Keratinocyte (primary cell): ENCODE results near the gene PMIS2. TPM values are rescaled to one million over a fixed set of nuclear protein-coding genes. Genes with fewer than 3 reads are reported as not detected.

ENCODE experiments used
- DNase-seq: peaks from one replicate; pipeline ENCODE4 v3.0.0-alpha.2; 2011; ENCODE audit warnings: low read depth, missing footprints, low spot score
- FAIRE-seq: peaks from 2 replicates; lab custom pipeline; 2011; peaks lifted over from hg19 to GRCh38; lab: Jason Lieb, UNC
- H2AFZ ChIP-seq: 2 replicates; pipeline ENCODE4 v1.6.0; 2012; ENCODE audit warnings: low read length, control low read depth, inconsistent platforms; ENCODE audit not compliant: control insufficient read depth
- H3K27ac ChIP-seq: 2 replicates; pipeline ENCODE4 v1.5.1; 2011; ENCODE audit warnings: low read length; ENCODE audit not compliant: control insufficient read depth, insufficient read depth
- H3K27me3 ChIP-seq: 3 replicates; pipeline ENCODE4 v1.6.0; 2011; ENCODE audit warnings: low read length; ENCODE audit not compliant: control insufficient read depth, insufficient read depth; ENCODE audit errors: extremely low read depth
- H3K36me3 ChIP-seq, 2 experiments: 2 replicates in 1 of 2; 3 replicates in 1 of 2; pipeline ENCODE4 v1.5.1; 2011; ENCODE audit warnings: low read length in 2 of 2, mild to moderate bottlenecking in 1 of 2; ENCODE audit not compliant: control insufficient read depth in 2 of 2, insufficient read depth in 2 of 2; ENCODE audit errors: extremely low read depth in 1 of 2
- H3K4me1 ChIP-seq: 3 replicates; pipeline ENCODE4 v1.5.1; 2011; ENCODE audit warnings: low read length; ENCODE audit not compliant: control insufficient read depth, insufficient read depth; ENCODE audit errors: extremely low read depth
- H3K4me2 ChIP-seq: 3 replicates; pipeline ENCODE4 v1.6.0; 2011; ENCODE audit warnings: low read depth, low read length; ENCODE audit not compliant: control insufficient read depth, insufficient read depth; ENCODE audit errors: extremely low read depth
- H3K4me3 ChIP-seq, 3 experiments: fragments of 200-600 bp in 1 of 3; sonication (generic) in 1 of 3; 2 replicates in 2 of 3; 3 replicates in 1 of 3; pipeline ENCODE4 v1.5.1; 2011 to 2016; ENCODE audit warnings: low read length in 3 of 3, mild to moderate bottlenecking in 3 of 3, control low read depth in 2 of 3, inconsistent platforms in 1 of 3, low read depth in 1 of 3, mixed read lengths in 1 of 3, mixed run types in 1 of 3, moderate library complexity in 1 of 3; ENCODE audit not compliant: control insufficient read depth in 2 of 3, insufficient read depth in 2 of 3; ENCODE audit errors: extremely low read depth in 1 of 3
- H3K79me2 ChIP-seq: 2 replicates; pipeline ENCODE4 v1.6.0; 2012; ENCODE audit warnings: low read length; ENCODE audit not compliant: control insufficient read depth, insufficient read depth
- H3K9ac ChIP-seq: 3 replicates; pipeline ENCODE4 v1.6.0; 2011; ENCODE audit warnings: low read length; ENCODE audit not compliant: control insufficient read depth, insufficient read depth; ENCODE audit errors: extremely low read depth
- H3K9me1 ChIP-seq: 3 replicates; pipeline ENCODE4 v1.6.0; 2011; ENCODE audit warnings: low read length; ENCODE audit not compliant: control insufficient read depth, insufficient read depth; ENCODE audit errors: extremely low read depth
- H3K9me3 ChIP-seq: 2 replicates; pipeline ENCODE4 v1.5.1; 2012; ENCODE audit warnings: low read depth, low read length; ENCODE audit not compliant: control insufficient read depth
- H4K20me1 ChIP-seq: 3 replicates; pipeline ENCODE4 v1.6.0; 2011; ENCODE audit warnings: low read length; ENCODE audit not compliant: control insufficient read depth, insufficient read depth; ENCODE audit errors: extremely low read depth
- EZH2 ChIP-seq: IDR thresholded peaks from one replicate; pipeline ENCODE4 v1.6.1; 2012; ENCODE audit warnings: inconsistent platforms, mild to moderate bottlenecking, low read length, moderate library complexity
- dilution Hi-C: fragments of 300-500 bp; cut with MboI; formaldehyde crosslinking; loops from one replicate; pipeline ENCODE4 v1.7.0; 2020; ENCODE audit warnings: low sequenced_read_pairs; ENCODE audit not compliant: extremely low pct_ligation_motif_present
- polyA plus RNA-seq, 5 experiments: library from polyadenylated mRNA; depleted of rRNA in 3 of 5; stranded (reverse) in 3 of 5; stranded (forward) in 1 of 5; unstranded in 1 of 5; fragments of >200 nt; gene quantifications; 1 replicate in 1 of 5; 2 replicates in 3 of 5; 3 replicates in 1 of 5; pipeline versions ENCODE4 v1.2.1 to v1.2.3, GENCODE V29; 2011 to 2012; ENCODE audit warnings: missing spikeins in 2 of 5, low read depth in 1 of 5, low replicate concordance in 1 of 5
- TF ChIP-seq, protein P1 (sequence below), 3 experiments: IDR thresholded peaks in 1 of 3; conservative IDR thresholded peaks in 1 of 3; optimal IDR thresholded peaks in 1 of 3; 2 replicates in 2 of 3; 3 replicates in 1 of 3; pipeline versions ENCODE3 to v1.5.1; 2011; ENCODE audit warnings: low read length in 3 of 3, mild to moderate bottlenecking in 3 of 3, moderate library complexity in 2 of 3, control low read depth in 1 of 3, inconsistent platforms in 1 of 3; ENCODE audit not compliant: insufficient read depth in 2 of 3; ENCODE audit errors: extremely low read depth in 1 of 3

PMIS2 gene
- polyA plus RNA-seq, 1 donor (not counting 4 experiments of a cell fraction or from before 2014, with no cell fraction given): not detected

DNA sequence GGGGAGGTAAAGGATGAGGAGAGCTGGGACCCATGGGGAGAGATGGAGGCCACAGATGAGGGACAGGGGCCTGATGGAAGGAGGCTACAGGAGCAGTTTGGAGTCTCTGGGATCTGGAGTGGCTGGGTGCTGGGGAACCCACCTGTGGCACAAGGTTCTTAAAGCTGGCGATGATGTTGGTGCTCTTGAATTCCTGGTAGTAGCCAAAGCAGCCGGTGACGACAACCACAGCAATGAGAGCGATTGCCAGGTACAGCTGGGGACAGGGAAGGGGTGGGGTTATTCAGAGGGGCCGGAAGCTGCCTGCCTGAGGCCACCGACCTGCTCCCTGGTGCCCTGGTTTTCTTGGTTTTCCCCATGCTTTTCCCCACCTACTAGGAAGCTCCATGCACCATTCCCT is 25.3 kb upstream of the PMIS2 start:
- no peak for TF ChIP-seq EZH2
- TF ChIP-seq, protein P1, sequence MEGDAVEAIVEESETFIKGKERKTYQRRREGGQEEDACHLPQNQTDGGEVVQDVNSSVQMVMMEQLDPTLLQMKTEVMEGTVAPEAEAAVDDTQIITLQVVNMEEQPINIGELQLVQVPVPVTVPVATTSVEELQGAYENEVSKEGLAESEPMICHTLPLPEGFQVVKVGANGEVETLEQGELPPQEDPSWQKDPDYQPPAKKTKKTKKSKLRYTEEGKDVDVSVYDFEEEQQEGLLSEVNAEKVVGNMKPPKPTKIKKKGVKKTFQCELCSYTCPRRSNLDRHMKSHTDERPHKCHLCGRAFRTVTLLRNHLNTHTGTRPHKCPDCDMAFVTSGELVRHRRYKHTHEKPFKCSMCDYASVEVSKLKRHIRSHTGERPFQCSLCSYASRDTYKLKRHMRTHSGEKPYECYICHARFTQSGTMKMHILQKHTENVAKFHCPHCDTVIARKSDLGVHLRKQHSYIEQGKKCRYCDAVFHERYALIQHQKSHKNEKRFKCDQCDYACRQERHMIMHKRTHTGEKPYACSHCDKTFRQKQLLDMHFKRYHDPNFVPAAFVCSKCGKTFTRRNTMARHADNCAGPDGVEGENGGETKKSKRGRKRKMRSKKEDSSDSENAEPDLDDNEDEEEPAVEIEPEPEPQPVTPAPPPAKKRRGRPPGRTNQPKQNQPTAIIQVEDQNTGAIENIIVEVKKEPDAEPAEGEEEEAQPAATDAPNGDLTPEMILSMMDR (optimal IDR thresholded peaks at IDR 0.05 in 1 of 3, IDR thresholded peaks at IDR 0.05 in 1 of 3, conservative IDR thresholded peaks at IDR 0.05 in 1 of 3; ENCODE audit: extremely low read depth in 1 of 3, insufficient read depth in 2 of 3, low read length in 3 of 3): no peak
- no peak for DNase-seq
- H3K27ac ChIP-seq: no peak overlapping the region
- no peaks in the 10 kb centered on the region for H3K4me1 ChIP-seq
- H3K27me3 ChIP-seq: peaks cover 23% of the 10 kb centered on the region
- no peak overlapping the region for H2AFZ ChIP-seq
- H4K20me1 ChIP-seq: no peaks in the 10 kb centered on the region
- no peak overlapping the region for H3K9ac ChIP-seq
- FAIRE-seq: no peak
- no peak overlapping the region for H3K4me3 ChIP-seq
- dilution Hi-C loops: no loop called here
- H3K36me3 ChIP-seq: no peaks in the 10 kb centered on the region
- H3K79me2 ChIP-seq: no peaks in the 10 kb centered on the region
- H3K9me1 ChIP-seq: no peaks in the 10 kb centered on the region
- no peak overlapping the region for H3K4me2 ChIP-seq
- no peaks in the 10 kb centered on the region for H3K9me3 ChIP-seq

DNA sequence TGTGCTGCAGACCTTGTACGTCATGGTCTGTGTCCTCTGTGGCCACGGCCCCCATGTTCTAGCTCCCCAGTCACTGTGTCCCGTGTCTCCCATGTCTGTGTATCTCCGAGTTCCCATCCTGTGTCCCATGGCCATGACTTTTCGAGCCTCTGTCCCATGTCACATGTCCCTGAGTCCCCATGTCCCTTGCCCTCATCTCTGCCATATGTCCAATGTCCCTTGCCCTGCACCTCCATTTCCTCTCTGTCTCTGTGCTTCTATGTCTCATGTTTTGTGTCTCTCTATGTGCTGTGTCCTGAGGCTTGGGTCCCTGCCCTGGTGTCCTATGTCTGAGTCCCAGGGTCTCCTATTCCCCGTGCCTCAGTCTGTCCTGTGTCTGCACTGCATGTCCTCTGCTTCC is 24.5 kb upstream of the PMIS2 start:
- dilution Hi-C loops: no loop called here
- H3K27me3 ChIP-seq: peaks cover 23% of the 10 kb centered on the region

More for the DNA sequence above, 24.5 kb upstream of the PMIS2 start:
- Histone ChIP-seq H3K4me2 (no peak overlapping the region), H2AFZ (no peak overlapping the region), H3K9me3 (no peaks in the 10 kb centered on the region), H3K79me2 (no peaks in the 10 kb centered on the region), H3K4me1 (no peaks in the 10 kb centered on the region), H3K27ac (no peak overlapping the region), H4K20me1 (no peaks in the 10 kb centered on the region), H3K4me3 (no peak overlapping the region), H3K9me1 (no peaks in the 10 kb centered on the region), H3K9ac (no peak overlapping the region), H3K36me3 (no peaks in the 10 kb centered on the region)
- TF ChIP-seq EZH2: no peak
- TF ChIP-seq, protein P1 (optimal IDR thresholded peaks at IDR 0.05 in 1 of 3, IDR thresholded peaks at IDR 0.05 in 1 of 3, conservative IDR thresholded peaks at IDR 0.05 in 1 of 3; ENCODE audit: extremely low read depth in 1 of 3, insufficient read depth in 2 of 3, low read length in 3 of 3): no peak
- DNase-seq (no peak), FAIRE-seq (no peak)
